Measurements from ENCODE around the gene RPS2. TPM values are rescaled to one million over a fixed set of nuclear protein-coding genes. Genes with fewer than 3 reads are reported as not detected.
A peak's percentile ranks its signal among the peaks of the same experiment; 100 is the strongest.

The RPS2 gene
- total RNA-seq, 1 experiment from 2014 or later, result 2,611 TPM

DNA sequence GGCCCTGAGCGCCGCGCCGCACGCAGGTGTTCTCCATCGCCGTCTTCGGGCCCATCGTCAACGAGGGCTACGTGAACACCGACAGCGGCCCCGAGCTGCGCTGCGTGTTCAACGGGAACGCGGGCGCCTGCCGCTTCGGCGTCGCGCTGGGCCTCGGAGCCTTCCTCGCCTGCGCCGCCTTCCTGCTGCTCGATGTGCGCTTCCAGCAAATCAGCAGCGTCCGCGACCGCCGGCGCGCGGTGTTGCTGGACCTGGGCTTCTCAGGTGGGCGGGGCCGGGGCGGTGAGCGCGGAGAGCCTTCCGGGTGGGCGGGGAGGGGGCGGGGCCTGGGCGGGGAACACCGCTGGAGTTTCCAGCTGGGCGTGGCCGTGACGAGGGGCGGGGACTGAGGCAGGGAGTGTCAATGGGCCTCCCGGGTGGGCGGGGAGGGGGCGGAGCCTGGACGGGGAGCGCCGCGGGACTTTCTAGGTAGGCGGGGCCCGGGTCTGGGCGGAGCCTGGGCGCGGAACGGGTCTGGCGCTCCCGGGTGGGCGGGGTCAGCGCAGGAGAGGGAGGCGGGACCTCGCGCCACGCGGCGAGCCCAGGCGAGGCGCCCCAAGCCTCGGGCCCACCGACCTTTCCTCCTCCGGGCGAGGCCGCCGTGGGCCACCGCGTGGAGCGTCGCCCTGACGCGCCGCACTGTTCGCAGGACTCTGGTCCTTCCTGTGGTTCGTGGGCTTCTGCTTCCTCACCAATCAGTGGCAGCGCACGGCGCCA, 27.5 kb upstream of the RPS2 start:
- H3K4me1 ChIP-seq (replicated peaks), result peaks cover 28% of the 10 kb centered on the region
- H3K4me3 ChIP-seq, result no peak overlapping the region

DNA sequence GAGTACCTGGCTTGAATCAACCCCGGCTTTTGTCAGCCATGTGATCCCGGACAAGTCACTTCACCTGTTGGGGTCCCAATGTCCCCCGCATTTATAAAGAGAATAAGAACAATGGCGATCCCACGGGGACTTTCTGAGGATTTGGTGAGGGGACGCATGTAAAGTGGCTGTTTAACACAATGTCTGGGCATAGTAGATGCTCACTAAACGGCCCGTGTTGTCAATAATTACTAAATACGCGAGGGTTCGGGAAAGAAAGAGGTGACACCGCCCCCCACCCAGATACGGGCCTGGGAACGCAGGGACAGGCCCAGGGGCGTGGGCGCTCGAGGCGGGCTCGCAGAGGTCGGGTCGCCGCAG, 26.9 kb upstream of the RPS2 start:
- Histone ChIP-seq H3K27me3 (replicated peaks) (peaks cover 12% of the 10 kb centered on the region), H3K36me3 (peaks cover 19% of the 10 kb centered on the region), H3K4me3 (no peak overlapping the region), H3K9me3 (replicated peaks) (peaks cover 7% of the 10 kb centered on the region), H3K27ac (no peak overlapping the region), H3K4me1 (replicated peaks) (peaks cover 23% of the 10 kb centered on the region)
- no peak for DNase-seq (ENCODE audit: low read depth in 1 of 2, low spot score in 2 of 2)

More for the DNA sequence above, 27.5 kb upstream of the RPS2 start:
- Histone ChIP-seq H3K36me3 (peaks cover 19% of the 10 kb centered on the region), H3K9me3 (replicated peaks) (peaks cover 7% of the 10 kb centered on the region), H3K27ac (no peak overlapping the region), H3K27me3 (replicated peaks) (peaks cover 12% of the 10 kb centered on the region)
- DNase-seq (ENCODE audit: low read depth in 1 of 2, low spot score in 2 of 2), result peak in 1 of 2 experiments; percentile 93

DNA sequence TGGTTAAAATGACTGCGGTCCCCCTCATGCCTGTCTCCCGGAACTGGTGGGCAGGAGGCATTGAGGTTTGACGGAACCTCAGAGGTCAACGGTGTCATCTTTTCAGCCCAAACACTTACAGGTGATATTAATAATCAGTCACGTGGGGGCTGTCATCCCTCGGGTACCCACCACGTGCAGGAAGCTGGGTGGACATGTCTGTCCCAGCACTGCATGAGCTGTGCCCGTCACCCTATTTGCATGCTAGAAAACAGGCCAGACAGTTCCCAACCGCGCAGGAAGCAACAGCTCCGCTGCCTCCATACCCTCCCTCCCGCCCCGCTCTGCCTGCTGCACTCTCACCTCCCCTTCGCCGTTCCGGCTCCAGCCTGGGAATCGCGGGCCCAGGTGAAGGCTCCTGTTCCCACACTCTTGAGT, 26.5 kb upstream of the RPS2 start:
- peaks cover 7% of the 10 kb centered on the region for H3K9me3 ChIP-seq (replicated peaks)
- no peak overlapping the region for H3K27ac ChIP-seq
- peaks cover 19% of the 10 kb centered on the region for H3K4me1 ChIP-seq (replicated peaks)
- DNase-seq (ENCODE audit: low read depth in 1 of 2, low spot score in 2 of 2), result no peak
- H3K4me3 ChIP-seq, result no peak overlapping the region
- peaks cover 19% of the 10 kb centered on the region for H3K36me3 ChIP-seq
- peaks cover 12% of the 10 kb centered on the region for H3K27me3 ChIP-seq (replicated peaks)

DNA sequence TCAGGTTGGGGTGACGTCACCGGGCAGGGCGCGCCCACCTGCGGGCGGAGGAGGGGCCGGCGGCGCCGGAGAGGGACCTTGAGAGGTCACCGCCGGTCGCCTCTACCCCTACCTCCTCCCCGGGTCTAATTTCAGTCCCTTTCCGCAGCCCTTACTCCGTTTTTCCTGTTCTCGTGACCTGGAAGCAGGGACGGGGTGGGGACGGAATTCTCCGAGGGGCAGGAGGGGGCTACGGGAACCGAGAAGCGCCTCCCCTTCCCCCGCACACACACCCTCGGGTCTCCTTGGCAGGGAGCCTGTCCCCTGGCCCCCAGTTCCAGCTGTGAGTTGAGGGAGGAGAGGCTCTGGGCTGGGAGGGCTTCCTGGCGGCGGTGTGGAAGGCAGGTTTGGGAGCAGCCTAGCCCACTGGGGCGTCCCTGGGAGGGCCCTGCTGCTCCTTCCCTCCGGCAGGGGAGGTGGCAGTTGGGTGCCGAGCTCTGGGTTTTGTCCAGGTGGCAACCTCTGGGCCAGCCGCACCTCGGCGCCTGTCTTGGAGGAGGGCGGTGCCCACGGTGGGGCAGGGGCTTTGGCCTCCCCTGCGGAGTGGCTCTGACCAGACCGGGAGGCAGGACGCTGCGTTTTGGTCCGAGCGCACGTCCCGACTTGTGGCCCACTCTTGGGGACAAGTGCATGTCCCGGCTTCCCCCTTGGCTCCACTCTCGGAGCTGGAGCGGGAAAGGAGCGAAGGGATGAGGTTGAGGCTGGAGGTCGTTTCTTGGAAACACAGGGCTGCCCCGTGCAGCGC, 25.9 kb upstream of the RPS2 start:
- H3K4me1 ChIP-seq (replicated peaks), result peaks cover 19% of the 10 kb centered on the region
- peaks cover 7% of the 10 kb centered on the region for H3K9me3 ChIP-seq (replicated peaks)
- peaks cover 12% of the 10 kb centered on the region for H3K27me3 ChIP-seq (replicated peaks)
- no peak overlapping the region for H3K27ac ChIP-seq
- no peak overlapping the region for H3K4me3 ChIP-seq
- H3K36me3 ChIP-seq, result peaks cover 24% of the 10 kb centered on the region
- no peak for DNase-seq (ENCODE audit: low read depth in 1 of 2, low spot score in 2 of 2)

DNA sequence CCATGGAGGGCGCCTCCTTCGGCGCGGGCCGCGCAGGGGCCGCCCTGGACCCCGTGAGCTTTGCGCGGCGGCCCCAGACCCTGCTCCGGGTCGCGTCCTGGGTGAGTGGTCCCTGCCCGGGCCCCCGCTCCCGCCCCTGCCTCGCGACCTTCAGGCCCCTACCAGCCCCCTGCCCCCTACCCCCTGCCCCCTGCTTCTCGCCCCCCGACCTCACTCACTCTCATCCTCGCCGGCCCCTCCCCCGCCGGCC, 25.4 kb upstream of the RPS2 start:
- no peak for DNase-seq (ENCODE audit: low read depth in 1 of 2, low spot score in 2 of 2)
- Histone ChIP-seq H3K36me3 (peaks cover 24% of the 10 kb centered on the region), H3K9me3 (replicated peaks) (peaks cover 7% of the 10 kb centered on the region), H3K4me3 (peak overlapping the region; percentile 23), H3K4me1 (replicated peaks) (peaks cover 24% of the 10 kb centered on the region), H3K27ac (no peak overlapping the region), H3K27me3 (replicated peaks) (peaks cover 12% of the 10 kb centered on the region)

DNA sequence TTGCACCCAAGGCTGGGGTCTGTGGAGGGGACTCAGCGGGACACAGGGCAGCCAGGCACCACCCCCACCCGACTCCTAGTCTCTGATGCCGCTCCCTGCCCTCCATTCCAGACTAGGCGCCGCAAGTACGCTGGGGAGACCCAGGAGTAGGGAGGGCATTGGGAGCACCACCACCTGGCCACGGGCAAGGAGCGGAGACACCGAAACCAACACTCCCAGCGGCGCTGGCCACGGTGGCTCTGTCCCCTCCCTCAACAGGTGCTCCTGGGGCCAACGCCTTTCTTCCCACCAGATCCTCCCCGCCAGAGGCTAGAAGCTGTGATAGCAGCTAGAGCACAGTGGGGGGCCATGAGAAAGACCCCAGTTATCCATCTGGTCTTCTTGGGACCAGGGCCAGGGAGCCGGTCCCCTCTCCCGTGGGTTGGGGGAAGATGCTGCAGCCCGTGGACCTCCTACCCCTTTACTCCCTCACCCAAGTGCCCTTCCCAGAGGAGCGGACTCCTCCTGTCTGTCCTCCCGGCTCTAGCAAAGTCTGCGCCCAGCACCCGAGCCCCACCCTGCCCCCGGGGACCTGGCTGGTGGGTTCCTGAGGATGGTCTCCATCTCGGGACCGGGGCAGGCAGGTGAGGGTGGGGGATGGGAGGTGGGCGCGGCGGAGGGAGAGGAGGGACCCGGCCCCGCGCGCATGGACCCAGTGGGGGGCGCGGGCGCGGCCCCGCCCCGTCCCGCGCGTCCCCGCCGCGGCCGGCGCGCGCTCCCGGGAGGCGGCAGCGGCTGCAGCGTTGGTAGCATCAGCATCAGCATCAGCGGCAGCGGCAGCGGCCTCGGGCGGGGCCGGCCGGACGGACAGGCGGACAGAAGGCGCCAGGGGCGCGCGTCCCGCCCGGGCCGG, 24.8 kb upstream of the RPS2 start, which contains the start of gene SYNGR3:
Gene SYNGR3 (plus strand): TSS at position 762 of the 892 bp plus-strand sequence. CDS start 133 bp downstream, outside the sequence.
- peaks cover 7% of the 10 kb centered on the region for H3K9me3 ChIP-seq (replicated peaks)
- H3K4me3 ChIP-seq, result peak within 1 kb of the TSS; percentile 23
- peaks cover 29% of the 10 kb centered on the region for H3K36me3 ChIP-seq
- H3K27me3 ChIP-seq (replicated peaks), result peaks cover 12% of the 10 kb centered on the region
- H3K4me1 ChIP-seq (replicated peaks), result peaks cover 29% of the 10 kb centered on the region
- H3K27ac ChIP-seq, result no peak within 1 kb of the TSS
- no peak for DNase-seq (ENCODE audit: low read depth in 1 of 2, low spot score in 2 of 2)

DNA sequence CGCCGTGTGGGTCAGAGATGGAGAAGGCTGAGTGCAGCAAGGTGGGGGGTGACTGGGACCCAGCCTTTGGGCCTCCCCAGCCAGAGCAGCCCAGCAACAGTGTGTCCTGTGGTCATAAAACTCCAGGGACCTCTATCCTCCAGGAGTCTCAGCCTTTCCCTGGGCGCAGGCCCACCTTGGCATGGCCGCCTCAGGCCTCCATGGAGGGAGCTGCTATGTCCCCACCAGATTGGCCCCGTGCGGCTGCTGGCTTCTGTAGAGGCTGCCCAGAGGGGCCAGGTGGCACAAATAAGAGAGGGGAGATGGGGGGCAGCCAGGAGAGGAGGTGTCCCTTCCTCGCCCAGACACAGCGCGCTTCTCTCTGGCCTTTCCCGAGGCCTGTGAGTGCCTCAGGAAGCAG, 22.6 kb upstream of the RPS2 start:
- no peak for DNase-seq (ENCODE audit: low read depth in 1 of 2, low spot score in 2 of 2)
- Histone ChIP-seq H3K36me3 (peaks cover 32% of the 10 kb centered on the region), H3K4me1 (replicated peaks) (peaks cover 35% of the 10 kb centered on the region), H3K4me3 (no peak overlapping the region), H3K27me3 (replicated peaks) (peaks cover 17% of the 10 kb centered on the region), H3K9me3 (replicated peaks) (peaks cover 3% of the 10 kb centered on the region), H3K27ac (no peak overlapping the region)

DNA sequence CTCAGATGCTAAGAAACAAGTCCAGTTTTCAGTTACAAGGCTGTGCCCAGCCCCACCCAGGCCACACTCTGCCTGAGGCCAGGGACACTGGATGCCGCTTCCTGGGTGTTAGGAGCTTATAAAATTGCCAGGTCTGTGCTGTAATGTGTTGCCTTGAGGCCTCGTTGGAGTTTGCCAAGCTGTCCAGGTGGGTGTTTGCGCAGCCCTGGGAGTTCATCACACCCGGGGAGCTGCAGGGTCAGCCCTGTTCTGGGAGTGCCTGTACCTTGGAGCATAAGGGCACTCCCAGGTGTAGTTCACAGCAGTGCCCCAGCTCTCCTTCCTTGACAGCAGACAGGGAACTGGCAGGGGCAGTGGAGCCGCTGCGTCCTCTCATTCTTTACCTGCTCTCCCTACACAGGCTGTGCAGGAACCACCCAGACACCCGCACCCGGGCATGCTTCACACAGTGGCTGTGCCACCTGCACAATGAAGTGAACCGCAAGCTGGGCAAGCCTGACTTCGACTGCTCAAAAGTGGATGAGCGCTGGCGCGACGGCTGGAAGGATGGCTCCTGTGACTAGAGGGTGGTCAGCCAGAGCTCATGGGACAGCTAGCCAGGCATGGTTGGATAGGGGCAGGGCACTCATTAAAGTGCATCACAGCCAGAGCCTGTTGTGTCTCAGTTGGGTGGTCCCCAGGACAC, 21.0 kb upstream of the RPS2 start:
- no peak for DNase-seq (ENCODE audit: low read depth in 1 of 2, low spot score in 2 of 2)
- Histone ChIP-seq H3K4me3 (peak overlapping the region; percentile 94; the same call in 1 of the 2 replicates), H3K4me1 (replicated peaks) (peaks cover 28% of the 10 kb centered on the region), H3K27me3 (replicated peaks) (peaks cover 26% of the 10 kb centered on the region), H3K27ac (no peak overlapping the region), H3K36me3 (peaks cover 32% of the 10 kb centered on the region), H3K9me3 (replicated peaks) (no peaks in the 10 kb centered on the region)

DNA sequence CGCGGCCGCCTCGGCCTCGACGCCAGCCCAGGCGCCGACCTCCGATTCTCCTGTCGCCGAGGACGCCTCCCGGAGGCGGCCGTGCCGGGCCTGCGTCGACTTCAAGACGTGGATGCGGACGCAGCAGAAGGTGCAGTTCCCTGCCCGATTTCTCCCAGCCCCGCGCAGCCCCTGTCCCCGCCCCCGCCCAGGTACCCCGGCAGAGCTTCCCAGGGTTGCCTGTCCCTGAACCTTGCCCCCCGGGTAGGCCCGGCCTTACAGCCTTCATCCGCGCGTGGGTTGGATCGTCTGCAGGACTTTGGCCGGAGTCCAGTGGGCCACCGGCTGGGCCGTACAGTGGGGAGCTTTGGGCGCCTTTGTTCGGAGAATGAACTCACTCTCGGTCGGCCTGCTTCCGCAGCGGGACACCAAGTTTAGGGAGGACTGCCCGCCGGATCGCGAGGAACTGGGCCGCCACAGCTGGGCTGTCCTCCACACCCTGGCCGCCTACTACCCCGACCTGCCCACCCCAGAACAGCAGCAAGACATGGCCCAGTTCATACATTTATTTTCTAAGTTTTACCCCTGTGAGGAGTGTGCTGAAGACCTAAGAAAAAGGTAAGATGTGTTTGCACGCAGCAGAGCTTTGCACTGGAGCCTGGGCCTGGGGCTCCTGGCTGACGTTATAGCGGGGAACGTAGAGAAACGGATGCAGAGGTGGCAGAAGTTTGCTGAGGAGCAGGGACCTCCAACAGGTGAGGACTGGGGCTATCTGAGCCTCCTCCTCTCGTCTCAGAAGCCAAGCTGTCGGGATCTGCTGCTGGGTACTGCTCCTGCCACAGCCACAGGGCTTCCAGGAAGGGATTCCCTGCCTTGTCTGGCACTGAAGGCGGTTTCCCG, 20.0 kb upstream of the RPS2 start:
- Histone ChIP-seq H3K4me1 (replicated peaks) (peaks cover 19% of the 10 kb centered on the region), H3K4me3 (peak overlapping the region; percentile 94), H3K27ac (peak overlapping the region; percentile 44; the same call in 1 of the 2 replicates), H3K27me3 (replicated peaks) (peaks cover 29% of the 10 kb centered on the region), H3K9me3 (replicated peaks) (no peaks in the 10 kb centered on the region), H3K36me3 (peaks cover 32% of the 10 kb centered on the region)
- DNase-seq (ENCODE audit: low read depth in 1 of 2, low spot score in 2 of 2), result no peak

DNA sequence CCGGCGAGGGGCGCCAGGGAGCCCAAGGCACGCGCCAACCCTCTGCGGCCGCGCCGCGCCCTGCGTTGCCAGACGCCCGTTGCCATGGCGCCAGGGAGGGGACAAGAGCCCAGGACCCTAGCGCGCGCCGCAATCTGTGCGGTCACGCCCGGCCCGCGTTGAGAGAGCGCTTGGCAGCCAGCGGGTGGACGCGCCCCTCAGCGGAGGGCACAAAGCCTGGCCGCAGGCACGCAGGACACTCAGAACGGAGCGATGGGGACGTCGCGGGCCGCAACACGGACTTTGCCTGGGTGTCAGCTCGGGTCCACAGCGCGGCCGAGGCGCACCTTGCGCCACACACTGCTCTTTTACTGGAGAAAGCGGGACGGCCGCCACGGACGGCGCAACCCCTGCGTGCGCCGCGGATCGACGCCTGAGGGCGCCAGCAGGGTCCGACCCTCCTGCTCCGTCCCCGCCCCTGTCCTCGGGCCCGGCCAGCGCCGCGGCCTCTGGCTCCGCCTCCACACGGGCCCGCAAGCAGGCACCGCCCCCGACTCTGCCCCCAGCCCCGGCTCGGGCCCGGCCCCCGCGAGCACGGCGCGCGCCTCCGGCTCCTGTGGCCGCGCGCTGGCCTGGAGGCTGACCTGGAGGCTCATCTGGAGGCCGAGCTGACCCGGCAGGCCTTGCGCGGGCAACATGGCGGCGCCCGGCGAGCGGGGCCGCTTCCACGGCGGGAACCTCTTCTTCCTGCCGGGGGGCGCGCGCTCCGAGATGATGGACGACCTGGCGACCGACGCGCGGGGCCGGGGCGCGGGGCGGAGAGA, 19.1 kb upstream of the RPS2 start, which contains the start of gene GFER:
Gene GFER (plus strand): TSS at position 650 of the 803 bp plus-strand sequence. CDS start 26 bp downstream, at position 676.
- H3K4me1 ChIP-seq (replicated peaks), result peaks cover 19% of the 10 kb centered on the region
- H3K27ac ChIP-seq, result peak within 1 kb of the TSS; percentile 44; the same call in 1 of the 2 replicates
- no peaks in the 10 kb centered on the region for H3K9me3 ChIP-seq (replicated peaks)
- peaks cover 27% of the 10 kb centered on the region for H3K27me3 ChIP-seq (replicated peaks)
- DNase-seq (ENCODE audit: low read depth in 1 of 2, low spot score in 2 of 2), result peak; percentile 86 to 94
- H3K36me3 ChIP-seq, result peaks cover 41% of the 10 kb centered on the region
- H3K4me3 ChIP-seq, result peak within 1 kb of the TSS; percentile 94

DNA sequence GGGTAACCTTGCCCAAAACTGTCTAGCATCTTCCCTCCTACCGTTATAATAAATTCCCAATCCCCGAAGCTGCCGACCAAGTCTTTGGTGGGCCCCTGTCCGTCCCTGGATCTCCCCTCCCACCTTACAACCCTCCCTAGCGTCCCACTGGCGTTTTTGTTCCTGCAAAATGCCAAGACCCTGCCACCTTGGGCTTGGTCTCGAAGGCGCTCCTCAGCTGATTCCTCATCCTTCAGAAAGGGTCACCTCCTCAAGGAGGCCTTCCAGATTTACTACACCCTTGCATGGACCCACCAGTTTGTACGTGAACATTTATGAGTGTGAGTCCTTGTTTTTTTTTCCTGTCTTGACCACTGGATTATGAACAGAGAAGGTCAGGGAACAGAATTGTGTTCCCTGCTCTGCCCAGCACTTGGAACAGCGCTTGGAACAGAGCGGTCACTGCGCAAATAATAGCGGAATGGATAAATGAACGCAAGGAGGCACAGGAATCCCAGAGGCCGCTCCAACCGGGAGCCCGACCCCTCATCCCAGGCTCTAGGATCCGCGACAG, 18.4 kb upstream of the RPS2 start:
- Histone ChIP-seq H3K36me3 (peaks cover 47% of the 10 kb centered on the region), H3K4me1 (replicated peaks) (peaks cover 19% of the 10 kb centered on the region), H3K27ac (no peak overlapping the region), H3K9me3 (replicated peaks) (no peaks in the 10 kb centered on the region), H3K27me3 (replicated peaks) (peaks cover 27% of the 10 kb centered on the region), H3K4me3 (peak overlapping the region; percentile 94)
- no peak for DNase-seq (ENCODE audit: low read depth in 1 of 2, low spot score in 2 of 2)
